ENCODE data around the gene LSP1.

Gene LSP1

GRCh38 chr11:1920128-1920908 lies 67.4 kb downstream of the LSP1 start:
- DNase-seq, result no peak

- DNase-seq, result no peak
These were observed 68.2 kb downstream of the LSP1 start for GRCh38 chr11:1920909-1921573.

GRCh38 chr11:1921574-1922141 lies 68.8 kb downstream of the LSP1 start:
- no peak for DNase-seq

GRCh38 chr11:1922481-1923081 lies 69.7 kb downstream of the LSP1 start:
- DNase-seq, result no peak

GRCh38 chr11:1923201-1923956 lies 70.5 kb downstream of the LSP1 start:
- no peak for DNase-seq

GRCh38 chr11:1924181-1924580 lies 71.3 kb downstream of the LSP1 start:
- DNase-seq, result no peak

- no peak for DNase-seq
These were observed 71.9 kb downstream of the LSP1 start for GRCh38 chr11:1924646-1925372.

GRCh38 chr11:1925373-1926155 lies 72.7 kb downstream of the LSP1 start:
- DNase-seq, result no peak

GRCh38 chr11:1926156-1927025 lies 73.5 kb downstream of the LSP1 start:
- no peak for DNase-seq

GRCh38 chr11:1927026-1927847 lies 74.4 kb downstream of the LSP1 start:
- no peak for DNase-seq

- no peak for DNase-seq
These were observed 75.1 kb downstream of the LSP1 start for GRCh38 chr11:1927848-1928469.

GRCh38 chr11:1928470-1928890 lies 75.6 kb downstream of the LSP1 start:
- DNase-seq, result no peak

- no peak for DNase-seq
These were observed 76.1 kb downstream of the LSP1 start for GRCh38 chr11:1928891-1929541.

GRCh38 chr11:1929621-1930461 lies 77.0 kb downstream of the LSP1 start:
- no peak for DNase-seq

- DNase-seq, result no peak
These were observed 77.6 kb downstream of the LSP1 start for GRCh38 chr11:1930462-1930830.

GRCh38 chr11:1931341-1932104 lies 78.6 kb downstream of the LSP1 start:
- no peak for DNase-seq

- no peak for DNase-seq
These were observed 79.2 kb downstream of the LSP1 start for GRCh38 chr11:1932105-1932480.

Data from activated CD4-positive, alpha-beta T cell treated with anti-CD3 and anti-CD28 coated beads, Interleukin-2, Interleukin-6, amounts not matched to agents 100 ng/mL and 50 ng/mL, durations not matched to agents 16 hours and 8 hours (primary cell).